ENCODE measurements around the gene RAP1GAP2. TPM values are rescaled to one million over a fixed set of nuclear protein-coding genes. Genes with fewer than 3 reads are reported as not detected.
A peak's percentile ranks its signal among the peaks of the same experiment; 100 is the strongest.
"Not testable (repeated sequence)": the region's sequence is repeated elsewhere in the genome, so short reads cannot be mapped to it uniquely, and the experiment has no call there.

The RAP1GAP2 gene
- total RNA-seq, 6 donors from 2014 or later, result 6.3 to 19.4 (median 13.6) TPM

GRCh38 chr17:3048727-3049471 is 252.7 kb downstream of the RAP1GAP2 start:
- no peaks in the 10 kb centered on the region for H3K27me3 ChIP-seq
- peaks cover 0 to 8% (median 5%) of the 10 kb centered on the region in 4 donors for H3K9me3 ChIP-seq
- DNase-seq (peak; percentile 94 to 97), ATAC-seq (ENCODE audit: low FRiP score in 2 of 2) (peak; percentile 99 to 100)
- TF ChIP-seq POLR2A (IDR thresholded peaks at IDR 0.05), result peak in 1 of 4 donors; percentile 66
- peak; percentile 40 to 93 (median 69) for TF ChIP-seq CTCF (IDR thresholded peaks at IDR 0.05)
- peak in 1 of 2 donors; percentile 34 for TF ChIP-seq POLR2AphosphoS5 (IDR thresholded peaks at IDR 0.05)
- TF ChIP-seq EP300 (IDR thresholded peaks at IDR 0.05), result no peak
- H3K4me3 ChIP-seq, result peak overlapping the region; percentile 25 to 78 (median 62)
- H3K4me1 ChIP-seq, result peaks cover 0 to 6% (median 5%) of the 10 kb centered on the region in 4 donors
- no peaks in the 10 kb centered on the region for H3K36me3 ChIP-seq
- WGBS, 2 donors, result 1% methylated on average over 16 to 38 of the region's 50 CpGs
- peak overlapping the region; percentile 37 to 80 (median 73) for H3K27ac ChIP-seq

- Histone ChIP-seq H3K4me3 (peak overlapping the region in 3 of 4 donors; percentile 58 to 78 (median 66)), H3K4me1 (peaks cover 0 to 6% (median 5%) of the 10 kb centered on the region in 4 donors), H3K36me3 (no peaks in the 10 kb centered on the region), H3K9me3 (no peaks in the 10 kb centered on the region), H3K27ac (no peak overlapping the region), H3K27me3 (no peaks in the 10 kb centered on the region)
- TF ChIP-seq CTCF (IDR thresholded peaks at IDR 0.05) (no peak), POLR2AphosphoS5 (IDR thresholded peaks at IDR 0.05) (no peak), EP300 (IDR thresholded peaks at IDR 0.05) (no peak), POLR2A (IDR thresholded peaks at IDR 0.05) (no peak)
- ATAC-seq (ENCODE audit: low FRiP score in 2 of 2) (no peak), DNase-seq (no peak)
- 88 to 95% methylated on average over 7 to 8 of the region's 8 CpGs for WGBS, 2 donors
Measured at GRCh38 chr17:3049705-3050295, 253.6 kb downstream of the RAP1GAP2 start.

- not testable (repeated sequence) for DNase-seq; H3K36me3 ChIP-seq; H3K27me3 ChIP-seq; ATAC-seq (ENCODE audit: low FRiP score in 2 of 2); H3K27ac ChIP-seq; H3K9me3 ChIP-seq; H3K4me1 ChIP-seq; H3K4me3 ChIP-seq
- 95 to 100% methylated on average over 1 of the region's 2 CpGs for WGBS, 2 donors
Measured at GRCh38 chr17:3054868-3055267, 258.6 kb downstream of the RAP1GAP2 start.

GRCh38 chr17:3062824-3063377 is 266.7 kb downstream of the RAP1GAP2 start:
- DNase-seq, H3K27ac ChIP-seq, H3K27me3 ChIP-seq, H3K36me3 ChIP-seq, H3K9me3 ChIP-seq, H3K4me3 ChIP-seq, H3K4me1 ChIP-seq: not testable (repeated sequence)
- 76 to 90% methylated on average over 5 to 8 of the region's 8 CpGs for WGBS, 2 donors
- ATAC-seq (ENCODE audit: low FRiP score in 2 of 2), result peak; percentile 32 to 55

- H3K4me1 ChIP-seq; H3K4me3 ChIP-seq; ATAC-seq (ENCODE audit: low FRiP score in 2 of 2); H3K36me3 ChIP-seq; DNase-seq; H3K9me3 ChIP-seq; H3K27me3 ChIP-seq; H3K27ac ChIP-seq: not testable (repeated sequence)
- 71% methylated on average over 1 of the region's 2 CpGs; no CpG with 5 or more reads in 1 of the 2 donors for WGBS, 2 donors
Measured at GRCh38 chr17:3063507-3063906, 267.3 kb downstream of the RAP1GAP2 start, which contains the start of gene OR1D5. Gene OR1D5 (minus strand): TSS chr17:3063607. CDS start chr17:3063607, 0 bp downstream.

- H3K27me3 ChIP-seq, DNase-seq, H3K9me3 ChIP-seq, H3K36me3 ChIP-seq, H3K4me3 ChIP-seq, H3K4me1 ChIP-seq, H3K27ac ChIP-seq: not testable (repeated sequence)
- 18% methylated on average over 1 of the region's 1 CpG; no CpG with 5 or more reads in 1 of the 2 donors for WGBS, 2 donors
- ATAC-seq (ENCODE audit: low FRiP score in 2 of 2), result peak in 1 of 2 donors; percentile 65
Measured at GRCh38 chr17:3065192-3065591, 269.0 kb downstream of the RAP1GAP2 start.

- DNase-seq; H3K4me1 ChIP-seq; H3K27ac ChIP-seq; H3K9me3 ChIP-seq; ATAC-seq (ENCODE audit: low FRiP score in 2 of 2); H3K4me3 ChIP-seq; H3K36me3 ChIP-seq; H3K27me3 ChIP-seq: not testable (repeated sequence)
- WGBS, 2 donors, result 71 to 79% methylated on average over 4 of the region's 4 CpGs
Measured at GRCh38 chr17:3073850-3074249, 277.6 kb downstream of the RAP1GAP2 start.

Small RNAs within 50 kb of the gene (small RNA-seq; reads per million reads assigned to genes)
- gene MIR1253, result 0 reads per million in 4 donors
- 0 reads per million in 4 donors for gene hsa-mir-1253

Other genes with a start within 250 kb of the RAP1GAP2 start
- 100 to 1,000 TPM in 4 of 6 donors, 10 to 100 TPM in 2; 81.7 to 258 (median 114) TPM for gene PAFAH1B1, start 202.8 kb upstream of the RAP1GAP2 start, total RNA-seq
- gene CLUH, start 84.7 kb upstream of the RAP1GAP2 start, total RNA-seq, result 100 to 1,000 TPM in 2 of 6 donors, 10 to 100 TPM in 4; 47.9 to 137 (median 87.2) TPM
- gene CCDC92B, start 46.8 kb upstream of the RAP1GAP2 start, total RNA-seq, result under 1 TPM in 2 of 6 donors, not detected in 4; 0.34 TPM